Stimulated activated CD4-positive, alpha-beta T cell treated with anti-CD3 and anti-CD28 coated beads, Interleukin-2, amount 100 ng/mL, for 48 hours (primary cell): ENCODE data around the gene NFE2L1.
A peak's percentile ranks its signal among the peaks of the same experiment; 100 is the strongest.
"Not testable (repeated sequence)": the region's sequence is repeated elsewhere in the genome, so short reads cannot be mapped to it uniquely, and the experiment has no call there.

Experiments used
- DNase-seq, 2 donors: peaks; one replicate each; pipeline ENCODE4 v3.0.0-alpha.2; 2020

The NFE2L1 gene

GRCh38 chr17:48072811-48073210 lies 24.7 kb downstream of the NFE2L1 start:
- not testable (repeated sequence) for DNase-seq

- not testable (repeated sequence) for DNase-seq
Measured at GRCh38 chr17:48073566-48074094, 25.5 kb downstream of the NFE2L1 start.

- peak; percentile 64 to 74 for DNase-seq
Measured at GRCh38 chr17:48074322-48075081, 26.3 kb downstream of the NFE2L1 start.

- DNase-seq: not testable (repeated sequence)
Measured at GRCh38 chr17:48077152-48077551, 29.0 kb downstream of the NFE2L1 start.

GRCh38 chr17:48081858-48082257 lies 33.7 kb downstream of the NFE2L1 start:
- no peak for DNase-seq

- no peak for DNase-seq
Measured at GRCh38 chr17:48084932-48085331, 36.8 kb downstream of the NFE2L1 start.

GRCh38 chr17:48093341-48094045 lies 45.3 kb downstream of the NFE2L1 start:
- no peak for DNase-seq

- DNase-seq: no peak
Measured at GRCh38 chr17:48095611-48096010, 47.5 kb downstream of the NFE2L1 start.

GRCh38 chr17:48100160-48100559 lies 52.0 kb downstream of the NFE2L1 start:
- DNase-seq: no peak

GRCh38 chr17:48100591-48101011 lies 52.4 kb downstream of the NFE2L1 start:
- DNase-seq: no peak

GRCh38 chr17:48101012-48101720 lies 53.0 kb downstream of the NFE2L1 start, which contains the start of gene CBX1:
Gene CBX1 (minus strand): TSS chr17:48101478. CDS start chr17:48077004, 24,474 bp downstream.
- peak; percentile 87 to 92 for DNase-seq

- DNase-seq: no peak
Measured at GRCh38 chr17:48102043-48102750, 54.0 kb downstream of the NFE2L1 start.

- peak in 1 of 2 donors; percentile 26 for DNase-seq
Measured at GRCh38 chr17:48102798-48103715, 54.9 kb downstream of the NFE2L1 start.

- no peak for DNase-seq
Measured at GRCh38 chr17:48104440-48104839, 56.3 kb downstream of the NFE2L1 start.

- no peak for DNase-seq
Measured at GRCh38 chr17:48106802-48107136, 58.6 kb downstream of the NFE2L1 start.

- peak; percentile 84 to 87 for DNase-seq
Measured at GRCh38 chr17:48107137-48108055, 59.2 kb downstream of the NFE2L1 start, which contains the start of gene SNX11. Gene SNX11 (plus strand): TSS chr17:48107766. CDS start chr17:48112044, 4,278 bp downstream.

GRCh38 chr17:48110761-48111160 lies 62.6 kb downstream of the NFE2L1 start:
- DNase-seq: no peak
